BE2C (cell line): ENCODE data around the gene ITPA.

Source experiments
- DNase-seq: peaks from one replicate; pipeline ENCODE4 v3.0.0-alpha.2; 2020
- H3K27me3 ChIP-seq: fragments of 250-450 bp; sonication (Bioruptor Pico); 2 replicates; pipeline ENCODE4 v1.5.1; 2020; ENCODE audit warnings: mild to moderate bottlenecking
- H3K36me3 ChIP-seq: fragments of 250-450 bp; sonication (Bioruptor Pico); 2 replicates; pipeline ENCODE4 v1.5.1; 2020; ENCODE audit warnings: mild to moderate bottlenecking
- H3K4me1 ChIP-seq: fragments of 250-450 bp; sonication (Bioruptor Pico); 2 replicates; pipeline ENCODE4 v1.5.1; 2020
- H3K4me3 ChIP-seq: 2 replicates; pipeline ENCODE4 v1.5.1; 2011; ENCODE audit warnings: low read depth, low read length
- H3K9me3 ChIP-seq: fragments of 250-450 bp; sonication (Bioruptor Pico); 2 replicates; pipeline ENCODE4 v1.5.1; 2020
- CTCF ChIP-seq: IDR thresholded peaks from 2 replicates; pipeline ENCODE4 v1.5.1; 2012; ENCODE audit warnings: mild to moderate bottlenecking, low read depth, low read length

ITPA gene

GRCh38 chr20:3190681-3191111 is 18.6 kb upstream of the ITPA start:
- no peaks in the 10 kb centered on the region for H3K27me3 ChIP-seq
- no peak for TF ChIP-seq CTCF
- no peaks in the 10 kb centered on the region for H3K4me1 ChIP-seq
- no peaks in the 10 kb centered on the region for H3K9me3 ChIP-seq
- H3K4me3 ChIP-seq = no peak overlapping the region
- peaks cover 17% of the 10 kb centered on the region for H3K36me3 ChIP-seq
- no peak for DNase-seq

GRCh38 chr20:3192226-3193015 is 16.9 kb upstream of the ITPA start:
- no peaks in the 10 kb centered on the region for H3K4me1 ChIP-seq
- H3K36me3 ChIP-seq = peaks cover 20% of the 10 kb centered on the region
- TF ChIP-seq CTCF = no peak
- no peaks in the 10 kb centered on the region for H3K9me3 ChIP-seq
- no peaks in the 10 kb centered on the region for H3K27me3 ChIP-seq
- DNase-seq = no peak
- H3K4me3 ChIP-seq = no peak overlapping the region

GRCh38 chr20:3193806-3194616 is 15.3 kb upstream of the ITPA start:
- Histone ChIP-seq H3K4me3 (no peak overlapping the region), H3K27me3 (no peaks in the 10 kb centered on the region), H3K36me3 (peaks cover 21% of the 10 kb centered on the region), H3K9me3 (no peaks in the 10 kb centered on the region), H3K4me1 (no peaks in the 10 kb centered on the region)
- TF ChIP-seq CTCF = no peak
- no peak for DNase-seq

GRCh38 chr20:3194617-3195280 is 14.5 kb upstream of the ITPA start:
- peaks cover 28% of the 10 kb centered on the region for H3K36me3 ChIP-seq
- H3K4me3 ChIP-seq = no peak overlapping the region
- TF ChIP-seq CTCF = no peak
- DNase-seq = no peak
- no peaks in the 10 kb centered on the region for H3K9me3 ChIP-seq
- H3K27me3 ChIP-seq = no peaks in the 10 kb centered on the region
- no peaks in the 10 kb centered on the region for H3K4me1 ChIP-seq

GRCh38 chr20:3195590-3196237 is 13.6 kb upstream of the ITPA start:
- Histone ChIP-seq H3K27me3 (no peaks in the 10 kb centered on the region), H3K4me3 (no peak overlapping the region), H3K9me3 (no peaks in the 10 kb centered on the region), H3K4me1 (no peaks in the 10 kb centered on the region), H3K36me3 (peaks cover 37% of the 10 kb centered on the region)
- no peak for TF ChIP-seq CTCF
- no peak for DNase-seq
